KG1 (cell line): ENCODE data around the gene GPC3.
"Not testable (repeated sequence)": the region's sequence is repeated elsewhere in the genome, so short reads cannot be mapped to it uniquely, and the experiment has no call there.

Experiments
- DNase-seq: peaks from one replicate; lab custom pipeline; 2025; lab: John Stamatoyannopoulos, UW

GPC3 gene

GRCh38 chrX:133555782-133556458 is 429.5 kb downstream of the GPC3 start:
- no peak for DNase-seq

GRCh38 chrX:133550665-133551485 is 434.5 kb downstream of the GPC3 start:
- no peak for DNase-seq

GRCh38 chrX:133549295-133549933 is 436.0 kb downstream of the GPC3 start:
- no peak for DNase-seq

GRCh38 chrX:133546441-133546840 is 439.0 kb downstream of the GPC3 start:
- no peak for DNase-seq

- no peak for DNase-seq
Measured at GRCh38 chrX:133544778-133545177, 440.6 kb downstream of the GPC3 start.

- DNase-seq, result no peak
Measured at GRCh38 chrX:133544115-133544514, 441.3 kb downstream of the GPC3 start.

- DNase-seq, result no peak
Measured at GRCh38 chrX:133543654-133544053, 441.7 kb downstream of the GPC3 start.

GRCh38 chrX:133542476-133542875 is 442.9 kb downstream of the GPC3 start:
- no peak for DNase-seq

- no peak for DNase-seq
Measured at GRCh38 chrX:133541021-133541420, 444.4 kb downstream of the GPC3 start.

- DNase-seq, result no peak
Measured at GRCh38 chrX:133538148-133538547, 447.2 kb downstream of the GPC3 start.

GRCh38 chrX:133537142-133537541 is 448.3 kb downstream of the GPC3 start:
- DNase-seq, result no peak

GRCh38 chrX:133535066-133535465 is 450.3 kb downstream of the GPC3 start:
- no peak for DNase-seq

GRCh38 chrX:133534172-133534571 is 451.2 kb downstream of the GPC3 start:
- no peak for DNase-seq

GRCh38 chrX:133533249-133533648 is 452.1 kb downstream of the GPC3 start:
- no peak for DNase-seq

GRCh38 chrX:133530960-133531359 is 454.4 kb downstream of the GPC3 start:
- DNase-seq, result no peak

- no peak for DNase-seq
Measured at GRCh38 chrX:133529578-133529977, 455.8 kb downstream of the GPC3 start.

- no peak for DNase-seq
Measured at GRCh38 chrX:133527825-133528224, 457.6 kb downstream of the GPC3 start.

- no peak for DNase-seq
Measured at GRCh38 chrX:133527415-133527814, 458.0 kb downstream of the GPC3 start.

GRCh38 chrX:133526773-133527172 is 458.6 kb downstream of the GPC3 start:
- not testable (repeated sequence) for DNase-seq

GRCh38 chrX:133523526-133523925 is 461.9 kb downstream of the GPC3 start:
- no peak for DNase-seq

GRCh38 chrX:133523081-133523487 is 462.3 kb downstream of the GPC3 start:
- DNase-seq, result no peak

- no peak for DNase-seq
Measured at GRCh38 chrX:133516686-133517085, 468.7 kb downstream of the GPC3 start.

- no peak for DNase-seq
Measured at GRCh38 chrX:133514486-133514885, 470.9 kb downstream of the GPC3 start.
